ENCODE measurements around the gene CMTR1.

DNA sequence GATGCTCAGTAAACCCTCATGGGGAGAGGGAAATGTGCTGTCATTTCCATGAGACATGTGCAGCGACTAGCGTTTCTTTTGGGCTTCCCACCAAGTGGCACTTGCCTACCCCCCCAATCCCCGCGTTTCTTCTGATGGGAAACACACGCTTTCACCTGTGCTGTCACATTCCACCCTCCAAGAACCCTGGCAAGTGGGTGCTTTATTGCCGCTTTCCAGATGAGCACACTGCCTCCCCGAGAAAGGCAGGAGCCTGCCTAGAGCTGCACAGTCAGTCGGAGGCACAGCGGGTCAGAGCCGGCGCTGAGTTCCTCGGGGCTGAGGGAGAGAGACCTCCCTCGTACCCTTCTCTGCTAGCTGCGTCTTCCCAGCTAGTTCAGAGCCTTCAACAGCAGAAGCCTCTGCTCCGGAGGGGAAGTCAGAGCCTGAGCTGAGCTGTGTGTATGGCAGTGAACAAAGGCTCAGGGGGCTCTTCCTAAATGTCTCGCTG, 78.9 kb downstream of the CMTR1 start:
- TF ChIP-seq, protein P1, sequence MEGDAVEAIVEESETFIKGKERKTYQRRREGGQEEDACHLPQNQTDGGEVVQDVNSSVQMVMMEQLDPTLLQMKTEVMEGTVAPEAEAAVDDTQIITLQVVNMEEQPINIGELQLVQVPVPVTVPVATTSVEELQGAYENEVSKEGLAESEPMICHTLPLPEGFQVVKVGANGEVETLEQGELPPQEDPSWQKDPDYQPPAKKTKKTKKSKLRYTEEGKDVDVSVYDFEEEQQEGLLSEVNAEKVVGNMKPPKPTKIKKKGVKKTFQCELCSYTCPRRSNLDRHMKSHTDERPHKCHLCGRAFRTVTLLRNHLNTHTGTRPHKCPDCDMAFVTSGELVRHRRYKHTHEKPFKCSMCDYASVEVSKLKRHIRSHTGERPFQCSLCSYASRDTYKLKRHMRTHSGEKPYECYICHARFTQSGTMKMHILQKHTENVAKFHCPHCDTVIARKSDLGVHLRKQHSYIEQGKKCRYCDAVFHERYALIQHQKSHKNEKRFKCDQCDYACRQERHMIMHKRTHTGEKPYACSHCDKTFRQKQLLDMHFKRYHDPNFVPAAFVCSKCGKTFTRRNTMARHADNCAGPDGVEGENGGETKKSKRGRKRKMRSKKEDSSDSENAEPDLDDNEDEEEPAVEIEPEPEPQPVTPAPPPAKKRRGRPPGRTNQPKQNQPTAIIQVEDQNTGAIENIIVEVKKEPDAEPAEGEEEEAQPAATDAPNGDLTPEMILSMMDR (IDR thresholded peaks at IDR 0.05 in 2 of 3, conservative IDR thresholded peaks at IDR 0.05 in 1 of 3; ENCODE audit: control insufficient read depth in 2 of 3, extremely low read depth in 1 of 3, insufficient read depth in 1 of 3, low read depth in 3 of 3, low read length in 3 of 3), result no peak
- TF ChIP-seq POLR2A (IDR thresholded peaks at IDR 0.05; ENCODE audit: low read depth, low read length), result no peak
- no peak for TF ChIP-seq JUND (IDR thresholded peaks at IDR 0.05; ENCODE audit: low read depth, low read length)
- no peak for TF ChIP-seq DPF2 (IDR thresholded peaks at IDR 0.05)
- TF ChIP-seq RAD21 (IDR thresholded peaks at IDR 0.05; ENCODE audit: insufficient read depth, low read depth, low read length), result no peak
- TF ChIP-seq, protein P2, sequence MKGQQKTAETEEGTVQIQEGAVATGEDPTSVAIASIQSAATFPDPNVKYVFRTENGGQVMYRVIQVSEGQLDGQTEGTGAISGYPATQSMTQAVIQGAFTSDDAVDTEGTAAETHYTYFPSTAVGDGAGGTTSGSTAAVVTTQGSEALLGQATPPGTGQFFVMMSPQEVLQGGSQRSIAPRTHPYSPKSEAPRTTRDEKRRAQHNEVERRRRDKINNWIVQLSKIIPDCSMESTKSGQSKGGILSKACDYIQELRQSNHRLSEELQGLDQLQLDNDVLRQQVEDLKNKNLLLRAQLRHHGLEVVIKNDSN (IDR thresholded peaks at IDR 0.05; ENCODE audit: borderline replicate concordance, extremely low read length, insufficient read depth, low read depth, low read length), result no peak
- no peak for TF ChIP-seq EZH2 (IDR thresholded peaks at IDR 0.05; ENCODE audit: borderline replicate concordance, control insufficient read depth, low read depth, low read length)
- no peak for TF ChIP-seq JUNB (IDR thresholded peaks at IDR 0.05)
- TF ChIP-seq CHD1 (IDR thresholded peaks at IDR 0.05; ENCODE audit: low read depth, low read length), result no peak
- no peak for TF ChIP-seq POLR2AphosphoS5 (IDR thresholded peaks at IDR 0.05; ENCODE audit: low read length)

Measured in GM12878 (cell line).